HepG2 (cell line): ENCODE measurements around the gene AP1M1. TPM values are rescaled to one million over a fixed set of nuclear protein-coding genes. Genes with fewer than 3 reads are reported as not detected.

ENCODE experiments used
- ATAC-seq: fragments of 200-7000 bp; cut with Tn5 transposase; 3 replicates; pipeline ENCODE4 v1.9.1; 2020; ENCODE audit warnings: mild to moderate bottlenecking, moderate library complexity
- BruUV-seq: library from RNA; stranded (reverse); fragments of 400-500 nt; replicated peaks from 2 replicates; lab custom pipeline; 2021; lab: Mats Ljungman, UMichigan
- CTCF ChIA-PET: fragments of 300-600 bp; formaldehyde crosslinking; extraction: SDS; loops from one replicate; lab custom pipeline; 2021; ENCODE audit warnings: low total read pairs, inconsistent platforms, low intra/inter-chr PET ratio; lab: Yijun Ruan, JAX
- POLR2A ChIA-PET: fragments of 350-600 bp; sonication (Branson Sonifier 250); formaldehyde crosslinking; loops from one replicate; lab custom pipeline; 2020; ENCODE audit warnings: antibody characterized with exemption, inconsistent platforms; lab: Yijun Ruan, JAX
- DNase-seq: peaks from one replicate; pipeline ENCODE4 v3.0.0-alpha.2; 2015; ENCODE audit warnings: low spot score
- FAIRE-seq: peaks from 3 replicates; lab custom pipeline; 2011; peaks lifted over from hg19 to GRCh38; lab: Jason Lieb, UNC
- H2AFZ ChIP-seq: one replicate; pipeline ENCODE4 v1.6.1; 2011; ENCODE audit warnings: low read length, inconsistent platforms
- H3K27ac ChIP-seq: fragments of 300-600 bp; 3 replicates; pipeline ENCODE4 v1.8.0; 2011; ENCODE audit warnings: mixed run types, mild to moderate bottlenecking, mixed read lengths, low read length, inconsistent platforms; ENCODE audit not compliant: insufficient read depth; ENCODE audit errors: extremely low read length
- H3K27me3 ChIP-seq, 2 experiments: fragments of 200-600 bp in 1 of 2; 2 replicates in 1 of 2; 3 replicates in 1 of 2; pipeline versions ENCODE4 v1.6.0 to v1.8.0; 2011; ENCODE audit warnings: low read length in 2 of 2, mild to moderate bottlenecking in 2 of 2, moderate library complexity in 2 of 2, inconsistent platforms in 1 of 2; ENCODE audit not compliant: insufficient read depth in 2 of 2, control insufficient read depth in 1 of 2
- H3K36me3 ChIP-seq, 2 experiments: fragments of 200-600 bp in 1 of 2; replicated peaks in 1 of 2; 2 replicates in 1 of 2; 3 replicates in 1 of 2; pipeline versions ENCODE4 v1.5.1 to v1.8.0; 2011; ENCODE audit warnings: low read length in 2 of 2, inconsistent platforms in 1 of 2; ENCODE audit not compliant: insufficient read depth in 2 of 2, control insufficient read depth in 1 of 2
- H3K4me1 ChIP-seq: 2 replicates; pipeline ENCODE4 v1.5.1; 2012; ENCODE audit warnings: low read length, inconsistent platforms; ENCODE audit not compliant: insufficient read depth
- H3K4me2 ChIP-seq: 2 replicates; pipeline ENCODE4 v1.6.0; 2011; ENCODE audit warnings: low read depth, low read length, inconsistent platforms
- H3K4me3 ChIP-seq, 3 experiments: fragments of 200-600 bp in 1 of 3; sonication (generic), shearing (Covaris generic) in 1 of 3; replicated peaks in 1 of 3; 2 replicates each; pipeline ENCODE4 v1.5.1; 2011 to 2016; ENCODE audit warnings: low read length in 3 of 3, inconsistent platforms in 2 of 3, low read depth in 2 of 3, mild to moderate bottlenecking in 2 of 3, control low read depth in 1 of 3, mixed read lengths in 1 of 3; ENCODE audit not compliant: insufficient read depth in 1 of 3
- H3K79me2 ChIP-seq: one replicate; pipeline ENCODE4 v1.6.1; 2011; ENCODE audit warnings: low read length, inconsistent platforms; ENCODE audit not compliant: insufficient read depth
- H3K9ac ChIP-seq: 2 replicates; pipeline ENCODE4 v1.6.0; 2011; ENCODE audit warnings: mild to moderate bottlenecking, low read depth, low read length, inconsistent platforms; ENCODE audit not compliant: insufficient read depth
- H3K9me3 ChIP-seq: 2 replicates; pipeline ENCODE4 v1.5.1; 2012; ENCODE audit warnings: mild to moderate bottlenecking, low read length
- H4K20me1 ChIP-seq: 2 replicates; pipeline ENCODE4 v1.6.0; 2011; ENCODE audit warnings: inconsistent platforms, mild to moderate bottlenecking, low read length, moderate library complexity; ENCODE audit not compliant: insufficient read depth
- ELF1 ChIP-seq: sonication (generic); formaldehyde crosslinking; IDR thresholded peaks from 2 replicates; pipeline ENCODE4 v1.4.0; 2020; ENCODE audit warnings: missing genetic modification reagents
- FOXM1 ChIP-seq: sonication (generic); formaldehyde crosslinking; IDR thresholded peaks from 2 replicates; pipeline ENCODE4 v1.5.0; 2020; ENCODE audit warnings: missing genetic modification reagents
- MEIS2 ChIP-seq: sonication (generic); formaldehyde crosslinking; IDR thresholded peaks from 2 replicates; pipeline ENCODE4 v1.9.0; 2021; ENCODE audit warnings: mild to moderate bottlenecking, missing genetic modification reagents
- PITX1 ChIP-seq: sonication (generic); formaldehyde crosslinking; IDR thresholded peaks from 2 replicates; pipeline ENCODE4 v1.5.1; 2020; ENCODE audit warnings: mild to moderate bottlenecking, missing genetic modification reagents
- POLR2AphosphoS2 ChIP-seq: IDR thresholded peaks from 2 replicates; pipeline ENCODE4 v1.6.1; 2011; ENCODE audit warnings: low read depth, low read length, improper control_type of control experiment
- RXRA ChIP-seq: sonication (generic); formaldehyde crosslinking; IDR thresholded peaks from 2 replicates; pipeline ENCODE4 v1.5.1; 2020; ENCODE audit warnings: missing genetic modification reagents
- SOX5 ChIP-seq: IDR thresholded peaks from 2 replicates; pipeline ENCODE4 v1.6.1; 2016; ENCODE audit warnings: borderline replicate concordance
- SP2 ChIP-seq: sonication (generic); formaldehyde crosslinking; IDR thresholded peaks from 2 replicates; pipeline ENCODE4 v1.5.1; 2020; ENCODE audit warnings: mild to moderate bottlenecking, missing genetic modification reagents
- SP4 ChIP-seq: sonication (generic); formaldehyde crosslinking; IDR thresholded peaks from 2 replicates; pipeline ENCODE4 v1.8.1; 2023; ENCODE audit warnings: mild to moderate bottlenecking, missing genetic modification reagents
- ZNF138 ChIP-seq: sonication (generic); formaldehyde crosslinking; IDR thresholded peaks from 2 replicates; pipeline ENCODE4 v1.5.0; 2020; ENCODE audit warnings: mild to moderate bottlenecking, low read depth, missing genetic modification reagents
- ZNF737 ChIP-seq: sonication (generic); formaldehyde crosslinking; IDR thresholded peaks from 2 replicates; pipeline ENCODE4 v1.5.0; 2020; ENCODE audit warnings: missing genetic modification reagents, mild to moderate bottlenecking, borderline replicate concordance
- WGBS: methylation state at CpG from one replicate; pipeline ENCODE4 v1.1.6; 2017; ENCODE audit warnings: low lambda C conversion rate; 5-methylcytosine and 5-hydroxymethylcytosine counted together
- in situ Hi-C: cut with HindIII; loops from 2 replicates; pipeline ENCODE4 v1.10.0; 2017; ENCODE audit warnings: low pct_unique_long_range_greater_than_20kb; ENCODE audit not compliant: extremely low pct_ligation_motif_present
- intact Hi-C: fragments of 100-400 bp; cut with micrococcal nuclease; formaldehyde crosslinking; loops from one replicate; pipeline ENCODE4 v1.10.0; 2022; ENCODE audit not compliant: unreplicated experiment
- polyA plus RNA-seq, 8 experiments: library from polyadenylated mRNA; depleted of rRNA in 3 of 8; stranded (reverse) in 7 of 8; unstranded in 1 of 8; fragments of >200 nt; fragmentation: Illumina TruSeq in 4 of 8; extraction: Trizol in 4 of 8; gene quantifications; 2 replicates each; pipeline versions ENCODE4 v1.2.1 to v1.2.3, GENCODE V29; 2011 to 2016; ENCODE audit warnings: low read depth in 4 of 8, missing spikeins in 1 of 8, mixed read lengths in 1 of 8; ENCODE audit not compliant: insufficient read depth in 1 of 8
- total RNA-seq, 5 experiments: library from RNA; depleted of rRNA; stranded (reverse); fragments of >200 nt; fragmentation: Illumina TruSeq; extraction: Trizol; gene quantifications; 2 replicates each; pipeline ENCODE4 v1.2.3, GENCODE V29; 2016; ENCODE audit warnings: low read depth in 1 of 5
- TF ChIP-seq, protein P1 (sequence below): sonication (generic); formaldehyde crosslinking; IDR thresholded peaks from 2 replicates; pipeline ENCODE4 v1.9.0; 2022; ENCODE audit warnings: missing genetic modification reagents, mild to moderate bottlenecking, borderline replicate concordance
- TF ChIP-seq, protein P2 (sequence below): sonication (generic); formaldehyde crosslinking; IDR thresholded peaks from 2 replicates; pipeline ENCODE4 v1.4.0; 2020; ENCODE audit warnings: missing genetic modification reagents; ENCODE audit errors: not compliant biosample characterization
- TF ChIP-seq, protein P3 (sequence below): sonication (generic); formaldehyde crosslinking; IDR thresholded peaks from 2 replicates; pipeline ENCODE4 v1.5.1; 2020; ENCODE audit warnings: mild to moderate bottlenecking, missing genetic modification reagents, borderline replicate concordance
- TF ChIP-seq, protein P4 (sequence below): sonication (generic); formaldehyde crosslinking; IDR thresholded peaks from 2 replicates; pipeline ENCODE4 v1.5.0; 2020; ENCODE audit warnings: mild to moderate bottlenecking, missing genetic modification reagents, moderate library complexity
- TF ChIP-seq, protein P5 (sequence below): sonication (generic); formaldehyde crosslinking; IDR thresholded peaks from 2 replicates; pipeline ENCODE4 v1.8.0; 2022; ENCODE audit warnings: mild to moderate bottlenecking, missing genetic modification reagents; ENCODE audit not compliant: insufficient replicate concordance
- TF ChIP-seq, protein P6 (sequence below): sonication (generic); formaldehyde crosslinking; IDR thresholded peaks from 2 replicates; pipeline ENCODE4 v1.5.1; 2020; ENCODE audit warnings: mild to moderate bottlenecking, missing genetic modification reagents, moderate library complexity

Gene AP1M1
- total and polyA plus RNA-seq, 2 of the 13 experiments (the other 11 are each of a cell fraction or from before 2014, with no cell fraction given), result 34.4 to 46.1 TPM

DNA sequence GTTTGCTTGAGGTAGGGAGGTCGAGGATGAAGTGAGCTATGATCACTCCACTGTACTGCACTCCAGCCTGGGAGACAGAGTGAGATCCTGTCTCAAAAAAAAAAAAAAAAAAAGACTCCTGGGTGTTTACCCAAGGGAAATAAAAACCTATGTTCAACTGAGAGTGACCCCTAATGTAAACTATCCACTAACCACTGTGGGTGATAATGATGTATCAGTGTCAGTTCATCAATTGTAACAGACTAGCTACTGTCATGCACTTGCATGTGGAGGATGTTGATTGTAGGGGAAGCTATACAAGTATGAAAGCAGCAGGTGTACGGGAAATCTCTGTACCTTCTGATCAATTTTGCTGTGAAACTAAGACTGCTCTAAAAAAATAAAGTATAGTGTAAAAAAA, 21.8 kb upstream of the AP1M1 start:
- intact Hi-C loops, result no loop called here
- in situ Hi-C loops, result no loop called here
- CTCF ChIA-PET, result no interaction called here

More for the DNA sequence above, 21.8 kb upstream of the AP1M1 start:
- no TSS peak for BruUV-seq
- H3K27ac ChIP-seq, result no peak overlapping the region
- no peak overlapping the region for H3K9ac ChIP-seq
- no peaks in the 10 kb centered on the region; a peak in 1 of 5 replicates for H3K27me3 ChIP-seq
- POLR2A ChIA-PET, result interaction anchor here (0.7 kb wide), 1 partner anchor 112 kb away, joined by 3 read pairs; no protein-coding TSS in a partner anchor
- no peak for DNase-seq
- H3K4me3 ChIP-seq, result no peak overlapping the region
- ATAC-seq, result no peak
- H3K9me3 ChIP-seq, result no peaks in the 10 kb centered on the region
- H4K20me1 ChIP-seq, result no peaks in the 10 kb centered on the region
- no peak overlapping the region for H2AFZ ChIP-seq
- H3K79me2 ChIP-seq, result no peaks in the 10 kb centered on the region
- TF ChIP-seq SOX5 (CRISPR knock-in tag) (no peak), ELF1 (no peak), SP4 (no peak), ZNF737 (CRISPR knock-in tag) (no peak), SP2 (CRISPR knock-in tag) (no peak), MEIS2 (CRISPR knock-in tag) (no peak), FOXM1 (no peak), RXRA (CRISPR knock-in tag) (no peak), POLR2AphosphoS2 (no peak), PITX1 (CRISPR knock-in tag) (no peak), ZNF138 (no peak)
- TF ChIP-seq, protein P1, sequence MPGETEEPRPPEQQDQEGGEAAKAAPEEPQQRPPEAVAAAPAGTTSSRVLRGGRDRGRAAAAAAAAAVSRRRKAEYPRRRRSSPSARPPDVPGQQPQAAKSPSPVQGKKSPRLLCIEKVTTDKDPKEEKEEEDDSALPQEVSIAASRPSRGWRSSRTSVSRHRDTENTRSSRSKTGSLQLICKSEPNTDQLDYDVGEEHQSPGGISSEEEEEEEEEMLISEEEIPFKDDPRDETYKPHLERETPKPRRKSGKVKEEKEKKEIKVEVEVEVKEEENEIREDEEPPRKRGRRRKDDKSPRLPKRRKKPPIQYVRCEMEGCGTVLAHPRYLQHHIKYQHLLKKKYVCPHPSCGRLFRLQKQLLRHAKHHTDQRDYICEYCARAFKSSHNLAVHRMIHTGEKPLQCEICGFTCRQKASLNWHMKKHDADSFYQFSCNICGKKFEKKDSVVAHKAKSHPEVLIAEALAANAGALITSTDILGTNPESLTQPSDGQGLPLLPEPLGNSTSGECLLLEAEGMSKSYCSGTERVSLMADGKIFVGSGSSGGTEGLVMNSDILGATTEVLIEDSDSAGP (CRISPR knock-in tag), result no peak
- TF ChIP-seq, protein P2, sequence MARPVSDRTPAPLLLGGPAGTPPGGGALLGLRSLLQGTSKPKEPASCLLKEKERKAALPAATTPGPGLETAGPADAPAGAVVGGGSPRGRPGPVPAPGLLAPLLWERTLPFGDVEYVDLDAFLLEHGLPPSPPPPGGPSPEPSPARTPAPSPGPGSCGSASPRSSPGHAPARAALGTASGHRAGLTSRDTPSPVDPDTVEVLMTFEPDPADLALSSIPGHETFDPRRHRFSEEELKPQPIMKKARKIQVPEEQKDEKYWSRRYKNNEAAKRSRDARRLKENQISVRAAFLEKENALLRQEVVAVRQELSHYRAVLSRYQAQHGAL, result no peak
- TF ChIP-seq, protein P3, sequence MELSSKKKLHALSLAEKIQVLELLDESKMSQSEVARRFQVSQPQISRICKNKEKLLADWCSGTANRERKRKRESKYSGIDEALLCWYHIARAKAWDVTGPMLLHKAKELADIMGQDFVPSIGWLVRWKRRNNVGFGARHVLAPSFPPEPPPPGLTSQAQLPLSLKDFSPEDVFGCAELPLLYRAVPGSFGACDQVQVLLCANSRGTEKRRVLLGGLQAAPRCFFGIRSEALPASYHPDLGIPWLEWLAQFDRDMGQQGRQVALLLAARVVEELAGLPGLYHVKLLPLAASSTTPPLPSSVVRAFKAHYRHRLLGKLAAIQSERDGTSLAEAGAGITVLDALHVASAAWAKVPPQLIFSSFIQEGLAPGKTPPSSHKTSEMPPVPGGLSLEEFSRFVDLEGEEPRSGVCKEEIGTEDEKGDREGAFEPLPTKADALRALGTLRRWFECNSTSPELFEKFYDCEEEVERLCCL (CRISPR knock-in tag), result no peak
- TF ChIP-seq, protein P4, sequence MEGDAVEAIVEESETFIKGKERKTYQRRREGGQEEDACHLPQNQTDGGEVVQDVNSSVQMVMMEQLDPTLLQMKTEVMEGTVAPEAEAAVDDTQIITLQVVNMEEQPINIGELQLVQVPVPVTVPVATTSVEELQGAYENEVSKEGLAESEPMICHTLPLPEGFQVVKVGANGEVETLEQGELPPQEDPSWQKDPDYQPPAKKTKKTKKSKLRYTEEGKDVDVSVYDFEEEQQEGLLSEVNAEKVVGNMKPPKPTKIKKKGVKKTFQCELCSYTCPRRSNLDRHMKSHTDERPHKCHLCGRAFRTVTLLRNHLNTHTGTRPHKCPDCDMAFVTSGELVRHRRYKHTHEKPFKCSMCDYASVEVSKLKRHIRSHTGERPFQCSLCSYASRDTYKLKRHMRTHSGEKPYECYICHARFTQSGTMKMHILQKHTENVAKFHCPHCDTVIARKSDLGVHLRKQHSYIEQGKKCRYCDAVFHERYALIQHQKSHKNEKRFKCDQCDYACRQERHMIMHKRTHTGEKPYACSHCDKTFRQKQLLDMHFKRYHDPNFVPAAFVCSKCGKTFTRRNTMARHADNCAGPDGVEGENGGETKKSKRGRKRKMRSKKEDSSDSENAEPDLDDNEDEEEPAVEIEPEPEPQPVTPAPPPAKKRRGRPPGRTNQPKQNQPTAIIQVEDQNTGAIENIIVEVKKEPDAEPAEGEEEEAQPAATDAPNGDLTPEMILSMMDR (CRISPR knock-in tag), result no peak
- TF ChIP-seq, protein P5, sequence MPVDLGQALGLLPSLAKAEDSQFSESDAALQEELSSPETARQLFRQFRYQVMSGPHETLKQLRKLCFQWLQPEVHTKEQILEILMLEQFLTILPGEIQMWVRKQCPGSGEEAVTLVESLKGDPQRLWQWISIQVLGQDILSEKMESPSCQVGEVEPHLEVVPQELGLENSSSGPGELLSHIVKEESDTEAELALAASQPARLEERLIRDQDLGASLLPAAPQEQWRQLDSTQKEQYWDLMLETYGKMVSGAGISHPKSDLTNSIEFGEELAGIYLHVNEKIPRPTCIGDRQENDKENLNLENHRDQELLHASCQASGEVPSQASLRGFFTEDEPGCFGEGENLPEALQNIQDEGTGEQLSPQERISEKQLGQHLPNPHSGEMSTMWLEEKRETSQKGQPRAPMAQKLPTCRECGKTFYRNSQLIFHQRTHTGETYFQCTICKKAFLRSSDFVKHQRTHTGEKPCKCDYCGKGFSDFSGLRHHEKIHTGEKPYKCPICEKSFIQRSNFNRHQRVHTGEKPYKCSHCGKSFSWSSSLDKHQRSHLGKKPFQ, result no peak
- TF ChIP-seq, protein P6, sequence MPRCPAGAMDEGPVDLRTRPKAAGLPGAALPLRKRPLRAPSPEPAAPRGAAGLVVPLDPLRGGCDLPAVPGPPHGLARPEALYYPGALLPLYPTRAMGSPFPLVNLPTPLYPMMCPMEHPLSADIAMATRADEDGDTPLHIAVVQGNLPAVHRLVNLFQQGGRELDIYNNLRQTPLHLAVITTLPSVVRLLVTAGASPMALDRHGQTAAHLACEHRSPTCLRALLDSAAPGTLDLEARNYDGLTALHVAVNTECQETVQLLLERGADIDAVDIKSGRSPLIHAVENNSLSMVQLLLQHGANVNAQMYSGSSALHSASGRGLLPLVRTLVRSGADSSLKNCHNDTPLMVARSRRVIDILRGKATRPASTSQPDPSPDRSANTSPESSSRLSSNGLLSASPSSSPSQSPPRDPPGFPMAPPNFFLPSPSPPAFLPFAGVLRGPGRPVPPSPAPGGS (CRISPR knock-in tag), result no peak
- WGBS, result 5% methylated on average over 2 of the region's 2 CpGs
- no peak overlapping the region for H3K4me2 ChIP-seq
- H3K36me3 ChIP-seq, result no peaks in the 10 kb centered on the region
- peaks cover 18% of the 10 kb centered on the region for H3K4me1 ChIP-seq
- FAIRE-seq, result no peak
